Anterior cingulate cortex (tissue), 58 donors: ENCODE results near the gene TIMM21.

ENCODE experiments used
- DNase-seq, 58 donors: peaks; one replicate each; lab custom pipeline; 2025; lab: John Stamatoyannopoulos, UW

Gene TIMM21

GRCh38 chr18:74185860-74186259, 37.5 kb downstream of the TIMM21 start:
- no peak for DNase-seq

DNA sequence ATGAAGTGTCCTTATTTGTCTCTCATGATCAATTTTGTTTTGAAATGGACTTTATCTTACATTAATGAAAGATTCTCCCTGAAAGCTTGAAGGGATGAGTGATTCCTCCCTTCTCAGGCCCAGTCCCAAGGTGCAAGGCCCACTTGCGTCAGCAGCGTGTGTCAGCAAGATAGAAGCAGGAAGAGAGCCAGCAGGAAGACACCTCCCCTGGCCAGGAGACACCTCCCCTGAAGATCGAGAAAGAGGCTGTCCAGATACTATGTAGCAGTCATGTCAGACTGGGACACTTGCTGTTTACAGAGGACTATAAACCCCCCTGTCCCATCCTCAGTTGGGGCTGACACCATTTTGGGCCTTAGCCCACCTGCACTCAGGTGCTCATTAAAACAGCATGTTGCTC, 38.3 kb downstream of the TIMM21 start:
- DNase-seq, result no peak

GRCh38 chr18:74190086-74190485, 41.8 kb downstream of the TIMM21 start:
- DNase-seq, result no peak

- no peak for DNase-seq
These were observed 43.3 kb downstream of the TIMM21 start for GRCh38 chr18:74191577-74191976.

DNA sequence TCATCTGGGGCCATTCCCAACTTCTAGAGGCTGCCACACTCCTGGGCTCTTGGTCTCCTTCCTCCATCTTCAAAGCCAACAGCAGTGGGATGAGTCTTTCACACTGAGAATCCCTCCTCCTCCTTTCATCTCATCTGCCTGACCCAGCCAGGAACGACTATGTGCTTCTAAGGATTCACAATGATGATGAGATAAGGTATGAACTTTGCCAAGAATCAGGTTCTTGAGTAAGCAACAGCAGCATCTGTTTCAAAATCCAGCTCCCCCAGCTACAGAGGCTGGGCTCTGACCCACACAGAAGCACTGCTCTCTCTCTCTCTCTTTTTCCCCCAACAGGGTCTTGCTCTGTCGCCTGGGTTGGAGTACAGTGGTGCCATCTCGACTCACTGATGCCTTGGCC, 46.4 kb downstream of the TIMM21 start:
- no peak for DNase-seq

DNA sequence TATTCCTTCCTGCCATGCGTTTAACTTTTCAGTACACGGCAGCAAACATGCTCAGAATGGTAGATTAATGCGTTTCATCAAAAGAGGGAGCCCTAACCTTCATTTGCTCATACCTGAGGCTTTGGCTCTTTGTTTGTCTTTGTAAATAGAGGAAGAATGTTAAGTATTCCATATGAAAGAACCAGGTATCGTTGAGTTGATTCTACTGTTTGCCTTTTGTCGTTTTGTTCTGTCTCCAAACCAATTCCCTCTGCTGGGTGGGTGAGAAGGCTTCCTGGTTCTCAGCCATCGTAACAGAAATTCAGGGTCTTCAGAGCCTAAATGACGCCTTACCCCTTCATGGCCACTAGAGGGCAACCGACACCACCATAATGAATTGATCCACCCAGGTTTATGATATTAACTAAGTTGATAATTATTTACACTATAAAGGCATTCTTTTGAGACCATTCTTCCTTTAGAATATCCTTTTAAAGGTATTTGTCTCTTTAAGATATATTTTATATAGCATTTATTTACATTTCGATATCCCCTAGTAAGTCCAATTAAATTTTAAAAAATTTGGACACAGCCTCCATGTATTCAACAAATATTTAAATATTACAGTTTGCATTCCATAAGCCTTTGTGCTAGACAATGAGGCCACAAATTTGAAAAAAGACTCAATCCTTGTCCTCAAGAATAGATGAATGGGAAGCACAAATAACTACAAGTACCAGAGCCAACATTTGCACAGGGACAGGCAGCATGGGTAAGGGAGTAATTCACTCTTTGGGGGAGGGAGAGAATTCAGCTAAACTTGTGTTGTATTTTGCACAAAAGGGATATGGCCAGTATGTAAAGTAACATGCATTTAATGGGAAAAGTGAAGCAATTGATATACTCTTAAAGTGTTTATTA, 48.1 kb downstream of the TIMM21 start:
- DNase-seq, result peak in 20 of 58 donors; percentile 3 to 54 (median 16)

- DNase-seq, result no peak
These were observed 49.5 kb downstream of the TIMM21 start for GRCh38 chr18:74197705-74198341.

- no peak for DNase-seq
These were observed 50.1 kb downstream of the TIMM21 start for GRCh38 chr18:74198453-74198852.

DNA sequence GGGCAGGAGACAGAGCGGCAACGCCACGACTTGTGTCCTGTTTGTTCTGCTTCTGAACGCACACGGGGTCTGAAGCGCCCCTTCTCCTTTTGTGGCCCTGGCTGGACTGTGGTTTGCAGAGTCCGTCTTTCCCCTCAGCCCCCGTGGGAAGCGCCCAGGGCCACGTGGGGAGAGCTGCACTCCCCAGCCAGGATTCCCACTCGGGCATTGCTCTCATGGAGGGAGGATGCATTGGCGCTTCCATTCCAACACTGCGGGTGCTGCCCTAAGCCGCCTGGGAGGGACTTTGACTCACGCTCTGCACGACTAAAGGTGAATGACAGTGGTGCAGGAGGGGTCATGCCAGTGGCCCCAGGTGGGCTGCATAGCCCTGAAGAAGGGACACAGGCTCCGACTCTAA, 52.5 kb downstream of the TIMM21 start:
- no peak for DNase-seq

- DNase-seq, result no peak
These were observed 55.5 kb downstream of the TIMM21 start for GRCh38 chr18:74203811-74204210.

- peak in 2 of 58 donors; percentile 5 to 14 for DNase-seq
These were observed 56.3 kb downstream of the TIMM21 start for GRCh38 chr18:74204526-74205152.
